HepG2 (cell line): ENCODE data around the gene VWC2L. TPM values are rescaled to one million over a fixed set of nuclear protein-coding genes. Genes with fewer than 3 reads are reported as not detected.

Experiments used
- CEBPG ChIP-seq: IDR thresholded peaks from 2 replicates; pipeline ENCODE4 v1.6.1; 2016
- DMTF1 ChIP-seq: sonication (generic); formaldehyde crosslinking; IDR thresholded peaks from 2 replicates; pipeline ENCODE4 v1.4.0; 2020; ENCODE audit warnings: mild to moderate bottlenecking, missing genetic modification reagents
- FOXM1 ChIP-seq: sonication (generic); formaldehyde crosslinking; IDR thresholded peaks from 2 replicates; pipeline ENCODE4 v1.5.0; 2020; ENCODE audit warnings: missing genetic modification reagents
- HHEX ChIP-seq: IDR thresholded peaks from 2 replicates; pipeline ENCODE4 v1.6.1; 2016; ENCODE audit warnings: control low read depth
- KAT8 ChIP-seq: IDR thresholded peaks from 2 replicates; pipeline ENCODE4 v1.6.1; 2016; ENCODE audit warnings: missing genetic modification reagents, missing compliant biosample characterization
- NFE2 ChIP-seq: sonication (generic); formaldehyde crosslinking; IDR thresholded peaks from 2 replicates; pipeline ENCODE4 v1.4.0; 2020; ENCODE audit warnings: missing genetic modification reagents
- PAXIP1 ChIP-seq: sonication (generic); formaldehyde crosslinking; conservative IDR thresholded peaks from 2 replicates; pipeline ENCODE4 v1.4.0; 2020; ENCODE audit warnings: mild to moderate bottlenecking, missing genetic modification reagents, moderate library complexity
- TAF15 ChIP-seq: fragments of 200-400 bp; formaldehyde crosslinking; IDR thresholded peaks from one replicate; pipeline ENCODE4 v1.6.1; 2018; ENCODE audit warnings: mild to moderate bottlenecking, low read depth, low read length; ENCODE audit not compliant: poor library complexity, severe bottlenecking
- TBX2 ChIP-seq: sonication (generic); formaldehyde crosslinking; IDR thresholded peaks from 2 replicates; pipeline ENCODE4 v1.5.0; 2020; ENCODE audit warnings: missing genetic modification reagents, mild to moderate bottlenecking, borderline replicate concordance
- TIGD3 ChIP-seq: sonication (generic); formaldehyde crosslinking; IDR thresholded peaks from 2 replicates; pipeline ENCODE4 v1.5.1; 2020; ENCODE audit warnings: mild to moderate bottlenecking, missing genetic modification reagents, borderline replicate concordance
- ZBTB10 ChIP-seq: sonication (generic); formaldehyde crosslinking; IDR thresholded peaks from 2 replicates; pipeline ENCODE4 v1.4.0; 2020; ENCODE audit warnings: missing genetic modification reagents, borderline replicate concordance
- ZBTB38 ChIP-seq: sonication (generic); formaldehyde crosslinking; IDR thresholded peaks from 2 replicates; pipeline ENCODE4 v1.5.1; 2020; ENCODE audit warnings: mild to moderate bottlenecking, missing genetic modification reagents
- ZKSCAN1 ChIP-seq: fragments of 150-350 bp; IDR thresholded peaks from 2 replicates; pipeline ENCODE4 v1.6.1; 2014; ENCODE audit warnings: low read length
- ZNF484 ChIP-seq: sonication (generic); formaldehyde crosslinking; IDR thresholded peaks from 2 replicates; pipeline ENCODE4 v1.5.1; 2020; ENCODE audit warnings: mild to moderate bottlenecking, low read depth, missing genetic modification reagents, borderline replicate concordance
- polyA plus RNA-seq, 8 experiments: library from polyadenylated mRNA; depleted of rRNA in 3 of 8; stranded (reverse) in 7 of 8; unstranded in 1 of 8; fragments of >200 nt; fragmentation: Illumina TruSeq in 4 of 8; extraction: Trizol in 4 of 8; gene quantifications; 2 replicates each; pipeline versions ENCODE4 v1.2.1 to v1.2.3, GENCODE V29; 2011 to 2016; ENCODE audit warnings: low read depth in 4 of 8, missing spikeins in 1 of 8, mixed read lengths in 1 of 8; ENCODE audit not compliant: insufficient read depth in 1 of 8
- total RNA-seq, 5 experiments: library from RNA; depleted of rRNA; stranded (reverse); fragments of >200 nt; fragmentation: Illumina TruSeq; extraction: Trizol; gene quantifications; 2 replicates each; pipeline ENCODE4 v1.2.3, GENCODE V29; 2016; ENCODE audit warnings: low read depth in 1 of 5

VWC2L gene
- total and polyA plus RNA-seq, 2 of the 13 experiments (the other 11 are each of a cell fraction or from before 2014, with no cell fraction given), result not detected

- 0 out of 2 replicates have a peak, but pooled peaks have one; percentile 47 for TF ChIP-seq FOXM1
- no peak; the same call in 1 of the 2 replicates for TF ChIP-seq ZBTB38 (CRISPR knock-in tag)
- peak; percentile 53; the same call in 1 of the 2 replicates for TF ChIP-seq HHEX (CRISPR knock-in tag)
- TF ChIP-seq TBX2 (CRISPR knock-in tag), result peak; percentile 54; the same call in 1 of the 2 replicates
- peak; percentile 37; the same call in 1 of the 2 replicates for TF ChIP-seq NFE2
- peak; percentile 82 for TF ChIP-seq ZBTB10
- no peak for TF ChIP-seq DMTF1 (CRISPR knock-in tag)
- no peak for TF ChIP-seq ZKSCAN1
- TF ChIP-seq PAXIP1 (CRISPR knock-in tag), result no peak
- no peak for TF ChIP-seq ZNF484 (CRISPR knock-in tag)
- TF ChIP-seq CEBPG (CRISPR knock-in tag), result peak; percentile 86
- peak; percentile 76; the same call in 1 of the 2 replicates for TF ChIP-seq KAT8 (CRISPR knock-in tag)
- peak; percentile 65; the same call in 1 of the 2 replicates for TF ChIP-seq TIGD3 (CRISPR knock-in tag)
- TF ChIP-seq TAF15, result no peak
These were observed at the start of gene VWC2L (continued) for GRCh38 chr2:214410918-214411554.
